GM12878 (cell line): ENCODE results near the gene SPATA24. TPM values are rescaled to one million over a fixed set of nuclear protein-coding genes. Genes with fewer than 3 reads are reported as not detected.

Experiments
- BCL11A ChIP-seq: IDR thresholded peaks from 2 replicates; pipeline ENCODE4 v1.6.1; 2011; ENCODE audit warnings: low read depth, low read length
- CREM ChIP-seq: IDR thresholded peaks from 2 replicates; pipeline ENCODE4 v1.6.1; 2014; ENCODE audit warnings: antibody characterized with exemption, low read depth
- EZH2 ChIP-seq: IDR thresholded peaks from 2 replicates; pipeline ENCODE4 v1.6.1; 2012; ENCODE audit warnings: low read depth, mild to moderate bottlenecking, control low read depth, inconsistent platforms, low read length, borderline replicate concordance; ENCODE audit not compliant: control insufficient read depth
- FOXM1 ChIP-seq: IDR thresholded peaks from 2 replicates; pipeline ENCODE4 v1.6.1; 2012; ENCODE audit warnings: low read depth, mild to moderate bottlenecking, inconsistent platforms, low read length, moderate library complexity
- GATAD2B ChIP-seq: fragments of 450-650 bp; conservative IDR thresholded peaks from 2 replicates; pipeline ENCODE4 v1.6.1; 2017; ENCODE audit warnings: low read depth, mild to moderate bottlenecking, moderate library complexity
- HDAC2 ChIP-seq: fragments of 200-600 bp; sonication (generic); IDR thresholded peaks from 2 replicates; pipeline ENCODE4 v1.6.1; 2017
- JUNB ChIP-seq: IDR thresholded peaks from 2 replicates; pipeline ENCODE4 v1.6.1; 2016; ENCODE audit warnings: antibody characterized with exemption, mild to moderate bottlenecking
- MEF2B ChIP-seq: fragments of 450-650 bp; IDR thresholded peaks from 2 replicates; pipeline ENCODE4 v1.6.1; 2018; ENCODE audit warnings: mild to moderate bottlenecking, moderate library complexity; ENCODE audit not compliant: partially characterized antibody, poor library complexity, severe bottlenecking
- MYC ChIP-seq: IDR thresholded peaks from 2 replicates; pipeline ENCODE4 v1.6.1; 2011; ENCODE audit warnings: mild to moderate bottlenecking, low read length, moderate library complexity, inconsistent platforms; ENCODE audit not compliant: insufficient read depth, insufficient replicate concordance, insufficient read length, severe bottlenecking
- NBN ChIP-seq: fragments of 450-650 bp; IDR thresholded peaks from 2 replicates; pipeline ENCODE4 v1.6.1; 2016
- NR2C2 ChIP-seq: IDR thresholded peaks from 2 replicates; pipeline ENCODE4 v1.6.1; 2011; ENCODE audit warnings: borderline replicate concordance, low read depth; ENCODE audit not compliant: control insufficient read depth, insufficient read length
- PML ChIP-seq: IDR thresholded peaks from 2 replicates; pipeline ENCODE4 v1.6.1; 2012; ENCODE audit warnings: low read length, inconsistent platforms
- RUNX3 ChIP-seq: IDR thresholded peaks from 2 replicates; pipeline ENCODE4 v1.6.1; 2012; ENCODE audit warnings: low read length, inconsistent platforms
- SMC3 ChIP-seq: IDR thresholded peaks from 2 replicates; pipeline ENCODE4 v1.6.1; 2011; ENCODE audit warnings: low read length, improper control_type of control experiment, borderline replicate concordance
- SREBF1 ChIP-seq: IDR thresholded peaks from 2 replicates; pipeline ENCODE4 v1.6.1; 2012; ENCODE audit warnings: mild to moderate bottlenecking, low read length
- STAT1 ChIP-seq: fragments of 450-650 bp; conservative IDR thresholded peaks from 2 replicates; pipeline ENCODE4 v1.6.1; 2014; ENCODE audit warnings: antibody characterized with exemption, mild to moderate bottlenecking
- TARDBP ChIP-seq: IDR thresholded peaks from 2 replicates; pipeline ENCODE4 v1.6.1; 2016; ENCODE audit warnings: borderline replicate concordance
- ZBED1 ChIP-seq: IDR thresholded peaks from 2 replicates; pipeline ENCODE4 v1.6.1; 2016; ENCODE audit warnings: borderline replicate concordance
- ZBTB4 ChIP-seq: fragments of 450-650 bp; formaldehyde crosslinking; IDR thresholded peaks from 2 replicates; pipeline ENCODE4 v1.4.0; 2022; ENCODE audit warnings: mild to moderate bottlenecking, moderate library complexity
- ZNF217 ChIP-seq: fragments of 450-650 bp; IDR thresholded peaks from 2 replicates; pipeline ENCODE4 v1.6.1; 2017; ENCODE audit warnings: antibody characterized with exemption, mild to moderate bottlenecking
- polyA plus RNA-seq, 11 experiments: library from polyadenylated mRNA; depleted of rRNA in 4 of 11; unstranded in 6 of 11; stranded (reverse) in 5 of 11; fragments of >200 nt; fragmentation: Nextera tagmentation in 4 of 11; fragmentation: Illumina TruSeq in 1 of 11; extraction: Ambion mirVana in 4 of 11; extraction: Trizol in 1 of 11; gene quantifications; 1 replicate in 1 of 11; 2 replicates in 10 of 11; pipeline versions ENCODE4 v1.2.1 to v1.2.3, GENCODE V29; 2011 to 2016; ENCODE audit warnings: inconsistent platforms in 2 of 11, missing spikeins in 2 of 11, low read depth in 1 of 11
- total RNA-seq, 4 experiments: library from RNA; depleted of rRNA in 3 of 4; stranded (reverse); fragments of >200 nt in 3 of 4; fragmentation: Illumina TruSeq in 1 of 4; extraction: Trizol in 1 of 4; gene quantifications; 2 replicates each; pipeline versions ENCODE4 v1.2.1 to v1.2.3, GENCODE V29; 2013 to 2021
- TF ChIP-seq, protein P1 (sequence below): IDR thresholded peaks from 2 replicates; pipeline ENCODE4 v1.6.1; 2011; ENCODE audit warnings: borderline replicate concordance, low read depth, mild to moderate bottlenecking, moderate library complexity, low read length; ENCODE audit not compliant: insufficient read depth, poor library complexity, severe bottlenecking
- TF ChIP-seq, protein P2 (sequence below): IDR thresholded peaks from 2 replicates; pipeline ENCODE4 v1.6.1; 2012; ENCODE audit warnings: improper control_type of control experiment, low read depth, low read length; ENCODE audit not compliant: insufficient replicate concordance

SPATA24 gene
- total and polyA plus RNA-seq, 10 of the 15 experiments (the other 5 are each of a cell fraction or from before 2014, with no cell fraction given) = 4.1 to 9.8 (median 7.3) TPM

- TF ChIP-seq HDAC2 = no peak
- TF ChIP-seq TARDBP = no peak
- 0 out of 2 replicates have a peak, but pooled peaks have one; percentile 35 for TF ChIP-seq GATAD2B
- no peak for TF ChIP-seq ZBTB4 (CRISPR knock-in tag)
- TF ChIP-seq, protein P1, sequence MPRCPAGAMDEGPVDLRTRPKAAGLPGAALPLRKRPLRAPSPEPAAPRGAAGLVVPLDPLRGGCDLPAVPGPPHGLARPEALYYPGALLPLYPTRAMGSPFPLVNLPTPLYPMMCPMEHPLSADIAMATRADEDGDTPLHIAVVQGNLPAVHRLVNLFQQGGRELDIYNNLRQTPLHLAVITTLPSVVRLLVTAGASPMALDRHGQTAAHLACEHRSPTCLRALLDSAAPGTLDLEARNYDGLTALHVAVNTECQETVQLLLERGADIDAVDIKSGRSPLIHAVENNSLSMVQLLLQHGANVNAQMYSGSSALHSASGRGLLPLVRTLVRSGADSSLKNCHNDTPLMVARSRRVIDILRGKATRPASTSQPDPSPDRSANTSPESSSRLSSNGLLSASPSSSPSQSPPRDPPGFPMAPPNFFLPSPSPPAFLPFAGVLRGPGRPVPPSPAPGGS = no peak
- no peak for TF ChIP-seq SMC3
- TF ChIP-seq FOXM1 = no peak
- no peak for TF ChIP-seq MEF2B
- no peak for TF ChIP-seq RUNX3
- TF ChIP-seq, protein P2, sequence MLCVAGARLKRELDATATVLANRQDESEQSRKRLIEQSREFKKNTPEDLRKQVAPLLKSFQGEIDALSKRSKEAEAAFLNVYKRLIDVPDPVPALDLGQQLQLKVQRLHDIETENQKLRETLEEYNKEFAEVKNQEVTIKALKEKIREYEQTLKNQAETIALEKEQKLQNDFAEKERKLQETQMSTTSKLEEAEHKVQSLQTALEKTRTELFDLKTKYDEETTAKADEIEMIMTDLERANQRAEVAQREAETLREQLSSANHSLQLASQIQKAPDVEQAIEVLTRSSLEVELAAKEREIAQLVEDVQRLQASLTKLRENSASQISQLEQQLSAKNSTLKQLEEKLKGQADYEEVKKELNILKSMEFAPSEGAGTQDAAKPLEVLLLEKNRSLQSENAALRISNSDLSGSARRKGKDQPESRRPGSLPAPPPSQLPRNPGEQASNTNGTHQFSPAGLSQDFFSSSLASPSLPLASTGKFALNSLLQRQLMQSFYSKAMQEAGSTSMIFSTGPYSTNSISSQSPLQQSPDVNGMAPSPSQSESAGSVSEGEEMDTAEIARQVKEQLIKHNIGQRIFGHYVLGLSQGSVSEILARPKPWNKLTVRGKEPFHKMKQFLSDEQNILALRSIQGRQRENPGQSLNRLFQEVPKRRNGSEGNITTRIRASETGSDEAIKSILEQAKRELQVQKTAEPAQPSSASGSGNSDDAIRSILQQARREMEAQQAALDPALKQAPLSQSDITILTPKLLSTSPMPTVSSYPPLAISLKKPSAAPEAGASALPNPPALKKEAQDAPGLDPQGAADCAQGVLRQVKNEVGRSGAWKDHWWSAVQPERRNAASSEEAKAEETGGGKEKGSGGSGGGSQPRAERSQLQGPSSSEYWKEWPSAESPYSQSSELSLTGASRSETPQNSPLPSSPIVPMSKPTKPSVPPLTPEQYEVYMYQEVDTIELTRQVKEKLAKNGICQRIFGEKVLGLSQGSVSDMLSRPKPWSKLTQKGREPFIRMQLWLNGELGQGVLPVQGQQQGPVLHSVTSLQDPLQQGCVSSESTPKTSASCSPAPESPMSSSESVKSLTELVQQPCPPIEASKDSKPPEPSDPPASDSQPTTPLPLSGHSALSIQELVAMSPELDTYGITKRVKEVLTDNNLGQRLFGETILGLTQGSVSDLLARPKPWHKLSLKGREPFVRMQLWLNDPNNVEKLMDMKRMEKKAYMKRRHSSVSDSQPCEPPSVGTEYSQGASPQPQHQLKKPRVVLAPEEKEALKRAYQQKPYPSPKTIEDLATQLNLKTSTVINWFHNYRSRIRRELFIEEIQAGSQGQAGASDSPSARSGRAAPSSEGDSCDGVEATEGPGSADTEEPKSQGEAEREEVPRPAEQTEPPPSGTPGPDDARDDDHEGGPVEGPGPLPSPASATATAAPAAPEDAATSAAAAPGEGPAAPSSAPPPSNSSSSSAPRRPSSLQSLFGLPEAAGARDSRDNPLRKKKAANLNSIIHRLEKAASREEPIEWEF = no peak
- TF ChIP-seq JUNB = peak; percentile 27; the same call in 1 of the 2 replicates
- TF ChIP-seq EZH2 = no peak
- TF ChIP-seq ZBED1 = no peak
- no peak for TF ChIP-seq MYC
- TF ChIP-seq CREM = no peak
- no peak for TF ChIP-seq ZNF217
- no peak for TF ChIP-seq NR2C2
- TF ChIP-seq STAT1 = no peak
- TF ChIP-seq BCL11A = no peak
- TF ChIP-seq SREBF1 = no peak
- TF ChIP-seq PML = no peak
- 0 out of 2 replicates have a peak, but pooled peaks have one; percentile 47 for TF ChIP-seq NBN
These were observed 7.8 kb downstream of the SPATA24 start (continued) for GRCh38 chr5:139395844-139396640.
